Adrenal gland (tissue), 5 donors: ENCODE results near the gene UBL3.

Source experiments
- CTCF ChIP-seq, 6 experiments: fragments of 450-650 bp in 4 of 6; fragments of 200-600 bp in 2 of 6; sonication (generic) in 1 of 6; IDR thresholded peaks; 1 replicate in 5 of 6; 2 replicates in 1 of 6; pipeline versions ENCODE4 v1.5.1 to v1.8.0; 2016 to 2021; ENCODE audit warnings: antibody characterized with exemption in 6 of 6, mild to moderate bottlenecking in 2 of 6, moderate library complexity in 1 of 6
- POLR2A ChIP-seq, 2 donors: fragments of 450-650 bp; IDR thresholded peaks; one replicate each; pipeline ENCODE4 v1.6.1; 2017; ENCODE audit warnings: antibody characterized with exemption in 2 of 2, mild to moderate bottlenecking in 2 of 2, moderate library complexity in 1 of 2
- donor health status: DM: no; HTN: no; CAD: no.

GRCh38 chr13:29716493-29716892, 133.9 kb downstream of the UBL3 start:
- TF ChIP-seq CTCF (IDR thresholded peaks at IDR 0.05) (no peak), POLR2A (IDR thresholded peaks at IDR 0.05) (no peak)
